Liver (tissue), 3 donors: ENCODE results near the gene ZBTB38.

ENCODE experiments used
- ATF3 ChIP-seq: IDR thresholded peaks from 2 replicates; pipeline ENCODE4 v1.6.1; 2016; ENCODE audit warnings: antibody characterized with exemption
- CTCF ChIP-seq: fragments of 150-350 bp; IDR thresholded peaks from 2 replicates; pipeline ENCODE4 v1.5.1; 2017; ENCODE audit warnings: improper control_type of control experiment, low read depth, low read length; ENCODE audit not compliant: missing input control
- EGR1 ChIP-seq, 2 donors: IDR thresholded peaks; 2 replicates each; pipeline ENCODE4 v1.6.1; 2016 to 2018; ENCODE audit warnings: antibody characterized with exemption in 2 of 2, low read depth in 2 of 2
- FOXA1 ChIP-seq: IDR thresholded peaks from 2 replicates; pipeline ENCODE4 v1.6.1; 2016; ENCODE audit warnings: antibody characterized with exemption
- GABPA ChIP-seq, 2 donors: IDR thresholded peaks in 1 of 2; conservative IDR thresholded peaks in 1 of 2; 2 replicates each; pipeline ENCODE4 v1.6.1; 2016; ENCODE audit warnings: antibody characterized with exemption in 2 of 2, mild to moderate bottlenecking in 1 of 2, moderate library complexity in 1 of 2
- MAX ChIP-seq: IDR thresholded peaks from 2 replicates; pipeline ENCODE4 v1.6.1; 2016; ENCODE audit warnings: antibody characterized with exemption
- NR2F2 ChIP-seq: IDR thresholded peaks from 2 replicates; pipeline ENCODE4 v1.6.1; 2016; ENCODE audit warnings: antibody characterized with exemption
- RAD21 ChIP-seq, 2 donors: IDR thresholded peaks; 2 replicates each; pipeline ENCODE4 v1.6.1; 2016; ENCODE audit warnings: antibody characterized with exemption in 2 of 2, mild to moderate bottlenecking in 2 of 2
- REST ChIP-seq: IDR thresholded peaks from 2 replicates; pipeline ENCODE4 v1.6.1; 2016; ENCODE audit warnings: antibody characterized with exemption, mild to moderate bottlenecking
- RXRA ChIP-seq, 2 donors: IDR thresholded peaks; 2 replicates each; pipeline ENCODE4 v1.6.1; 2017 to 2018; ENCODE audit warnings: antibody characterized with exemption in 2 of 2, mild to moderate bottlenecking in 1 of 2
- SP1 ChIP-seq: IDR thresholded peaks from 2 replicates; pipeline ENCODE4 v1.6.1; 2018; ENCODE audit warnings: antibody characterized with exemption, mild to moderate bottlenecking
- TAF1 ChIP-seq: conservative IDR thresholded peaks from 2 replicates; pipeline ENCODE4 v1.6.1; 2016; ENCODE audit warnings: antibody characterized with exemption, mild to moderate bottlenecking
- YY1 ChIP-seq: IDR thresholded peaks from 2 replicates; pipeline ENCODE4 v1.6.1; 2016; ENCODE audit warnings: antibody characterized with exemption, mild to moderate bottlenecking
- ZBTB33 ChIP-seq: IDR thresholded peaks from 2 replicates; pipeline ENCODE4 v1.6.1; 2016; ENCODE audit warnings: antibody characterized with exemption
- donor health status: healthy.
- donor health status: healthy.

GRCh38 chr3:141348837-141349236 lies 19.5 kb upstream of the ZBTB38 start:
- TF ChIP-seq CTCF = no peak
- TF ChIP-seq TAF1 = no peak
- no peak for TF ChIP-seq RAD21 (IDR thresholded peaks at IDR 0.05)
- TF ChIP-seq RXRA (IDR thresholded peaks at IDR 0.05) = no peak
- no peak for TF ChIP-seq YY1
- no peak for TF ChIP-seq ATF3
- no peak for TF ChIP-seq MAX
- TF ChIP-seq ZBTB33 = no peak
- TF ChIP-seq REST = no peak
- TF ChIP-seq EGR1 (IDR thresholded peaks at IDR 0.05; ENCODE audit: low read depth in 2 of 2) = no peak
- TF ChIP-seq NR2F2 = no peak
- no peak for TF ChIP-seq FOXA1
- TF ChIP-seq GABPA (IDR thresholded peaks at IDR 0.05 in 1 of 2, conservative IDR thresholded peaks at IDR 0.05 in 1 of 2) = no peak
- no peak for TF ChIP-seq SP1
